Activated gamma-delta T cell treated with anti-CD3 and anti-CD28 coated beads, Interleukin-2, amount 50 U/mL, for 16 hours (primary cell): ENCODE results near the gene TMEM54.

Source experiments
- DNase-seq: peaks from one replicate; pipeline ENCODE4 v3.0.0-alpha.2; 2020; ENCODE audit warnings: low read depth

TMEM54 gene

GRCh38 chr1:32900956-32901822, at the start of gene TMEM54:
Gene TMEM54, minus strand, starts transcription at chr1:32901389. Its CDS starts 151 bp downstream, at chr1:32901238.
- no peak for DNase-seq

DNA sequence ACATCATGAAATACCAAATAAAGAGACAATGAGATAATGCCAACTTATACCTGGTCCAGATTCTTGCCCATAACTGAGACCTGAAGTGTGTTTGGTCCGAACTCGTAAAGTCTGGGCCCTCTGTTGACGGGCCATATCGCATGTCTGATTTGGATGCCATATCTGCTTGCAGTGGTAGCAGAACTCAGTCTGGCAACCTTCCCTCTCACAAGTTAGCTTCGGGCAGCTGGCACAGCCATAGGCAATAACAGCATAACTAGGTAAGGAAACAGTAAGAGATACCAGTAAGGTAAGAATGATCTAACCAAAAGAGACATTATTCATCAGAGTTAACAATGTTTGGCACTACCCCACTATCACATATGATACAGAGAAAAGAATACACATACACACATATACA, 48.3 kb upstream of the TMEM54 start:
- no peak for DNase-seq

DNA sequence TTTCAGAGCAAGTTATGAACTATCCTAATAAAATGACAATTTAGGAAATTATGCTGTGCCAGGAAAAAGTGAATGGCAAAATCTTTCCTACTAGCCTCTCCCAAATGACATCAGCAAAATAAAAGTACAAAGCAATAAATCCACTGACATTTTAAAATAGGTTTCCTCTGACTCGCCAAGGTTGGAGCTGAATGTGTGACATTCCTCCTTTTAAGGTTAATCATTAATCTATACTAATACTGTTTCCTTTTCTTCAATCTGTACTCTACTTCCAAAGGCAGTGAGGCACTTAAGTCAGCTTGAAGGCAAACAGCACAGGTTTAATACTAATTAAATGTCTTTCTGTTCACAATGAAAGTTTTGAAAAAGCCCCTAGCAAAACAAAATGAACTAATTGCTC, 47.7 kb upstream of the TMEM54 start:
- DNase-seq = no peak

GRCh38 chr1:32948390-32948722, 47.2 kb upstream of the TMEM54 start:
- no peak for DNase-seq

GRCh38 chr1:32947669-32948389, 46.6 kb upstream of the TMEM54 start:
- DNase-seq = no peak

DNA sequence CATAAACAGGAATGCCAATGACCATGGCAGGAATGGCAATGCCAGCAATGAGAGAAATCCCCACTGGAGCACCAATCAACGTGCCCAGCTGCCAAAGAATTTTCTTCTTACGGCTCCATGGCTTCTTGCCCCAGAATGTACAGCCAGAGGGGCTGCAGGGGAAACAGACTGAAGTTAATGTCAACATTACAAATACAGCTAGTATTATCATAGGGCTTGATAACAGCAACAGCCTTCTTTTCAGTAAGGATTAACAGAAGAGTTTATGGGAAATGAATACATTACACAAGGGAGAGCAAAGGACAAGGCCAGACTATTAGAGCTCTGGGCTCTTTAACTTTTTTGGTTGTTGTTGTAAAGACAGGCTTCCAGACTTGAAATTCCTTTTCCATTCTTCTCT, 45.2 kb upstream of the TMEM54 start:
- DNase-seq = no peak

DNA sequence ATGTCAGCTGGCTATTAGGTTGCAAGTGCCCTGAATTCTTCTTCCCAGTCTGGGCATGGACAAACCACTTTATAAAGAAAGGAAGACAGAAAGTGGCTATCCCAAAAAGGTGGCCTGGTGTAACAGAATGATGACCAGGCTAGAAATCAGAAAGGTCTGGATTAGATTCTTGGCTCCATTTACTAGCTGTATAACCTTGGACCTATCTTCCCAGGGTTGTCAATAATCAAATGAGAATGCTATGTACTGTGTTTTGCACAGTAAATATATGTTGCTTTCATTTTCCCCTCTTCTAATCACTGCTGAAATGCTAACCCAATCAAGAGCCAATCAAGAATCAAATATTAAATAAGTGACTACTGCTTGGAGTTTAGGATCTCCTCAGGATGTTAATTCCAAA, 43.0 kb upstream of the TMEM54 start:
- DNase-seq = no peak

DNA sequence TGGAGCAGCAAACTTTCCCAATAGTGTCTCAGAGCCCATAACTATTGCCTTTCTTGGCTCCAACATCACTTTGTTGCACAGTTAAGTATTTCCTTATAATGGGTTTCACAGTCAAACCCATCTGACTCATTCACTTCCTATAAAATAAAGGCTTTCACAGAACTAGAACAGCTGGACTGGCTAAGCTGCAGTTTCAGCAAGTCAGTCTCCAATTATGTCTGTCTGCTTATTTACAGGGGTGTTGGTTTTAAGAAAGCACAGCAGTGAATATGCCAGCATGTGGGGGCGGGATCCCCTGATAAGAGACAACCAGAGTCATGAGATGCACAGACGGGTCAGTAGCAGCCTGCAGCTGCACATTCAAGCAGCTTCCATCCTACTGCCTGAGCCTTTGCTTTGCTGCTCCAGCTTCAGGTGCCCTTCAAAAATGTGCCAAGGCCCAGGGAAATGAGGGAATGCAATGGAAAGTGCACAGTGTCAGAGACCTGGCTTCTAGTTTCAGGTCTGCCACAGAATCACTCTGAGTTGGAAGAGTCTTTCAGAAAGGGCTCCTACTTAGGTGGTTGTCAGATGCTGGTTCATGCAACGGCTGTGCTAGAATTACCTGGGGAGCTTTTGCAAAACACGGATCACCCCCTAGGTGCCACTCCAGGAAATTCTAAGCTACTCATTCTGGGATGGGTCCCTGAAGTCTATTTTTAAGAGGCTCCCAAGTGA, 38.6 kb upstream of the TMEM54 start:
- no peak for DNase-seq

DNA sequence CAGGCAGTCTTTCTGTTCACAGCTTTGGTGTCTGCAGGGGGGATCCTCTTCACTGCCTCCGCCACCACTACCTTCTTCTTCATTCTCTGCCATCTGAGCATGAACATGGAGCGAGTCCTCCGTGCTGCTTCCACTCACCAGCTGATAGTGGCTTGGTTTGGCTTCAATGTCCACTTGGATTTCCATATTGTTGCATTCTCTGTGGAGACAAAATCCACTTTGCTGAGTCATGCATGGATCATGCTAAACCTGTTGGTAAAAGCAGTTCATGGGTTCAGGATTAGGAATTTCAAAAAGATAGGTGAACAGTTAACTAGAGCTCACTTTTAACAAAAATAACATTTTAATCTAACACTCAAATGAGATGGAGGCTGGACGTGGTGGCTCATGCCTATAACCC, 35.9 kb upstream of the TMEM54 start:
- DNase-seq = no peak

GRCh38 chr1:32934535-32934934, 33.3 kb upstream of the TMEM54 start:
- DNase-seq = no peak

DNA sequence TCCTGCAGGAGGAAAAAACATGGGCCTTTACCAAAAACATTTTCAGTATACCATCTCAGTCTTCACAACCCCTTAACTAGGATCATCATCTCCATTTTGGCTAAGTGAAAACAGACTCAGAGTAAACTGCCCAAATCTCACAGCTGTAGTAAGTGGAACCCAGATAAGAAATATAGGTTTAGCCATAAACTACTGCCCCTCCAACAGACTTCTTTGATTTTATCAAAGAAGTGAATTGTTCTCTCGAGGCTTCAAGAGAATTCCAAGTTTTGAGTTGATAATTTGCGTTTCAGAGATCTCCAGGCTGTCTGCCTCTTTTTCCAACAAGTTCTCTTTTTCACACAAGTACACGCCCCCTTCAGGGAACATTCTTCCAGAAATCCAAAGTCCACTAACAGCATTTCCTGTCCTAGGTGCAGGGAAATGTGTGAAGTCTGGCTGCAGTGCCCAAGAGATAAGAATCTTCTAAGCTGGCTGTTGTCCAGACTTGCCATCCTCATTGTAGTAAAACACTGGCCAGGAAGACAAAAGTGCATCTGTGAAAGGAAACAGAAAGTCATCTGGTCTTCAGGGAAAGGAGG, 32.6 kb upstream of the TMEM54 start:
- DNase-seq = no peak

- no peak for DNase-seq
Observed at GRCh38 chr1:32931760-32932159, 30.6 kb upstream of the TMEM54 start.

- no peak for DNase-seq
Observed at GRCh38 chr1:32929366-32929765, 28.2 kb upstream of the TMEM54 start.

GRCh38 chr1:32928715-32929114, 27.5 kb upstream of the TMEM54 start:
- no peak for DNase-seq

DNA sequence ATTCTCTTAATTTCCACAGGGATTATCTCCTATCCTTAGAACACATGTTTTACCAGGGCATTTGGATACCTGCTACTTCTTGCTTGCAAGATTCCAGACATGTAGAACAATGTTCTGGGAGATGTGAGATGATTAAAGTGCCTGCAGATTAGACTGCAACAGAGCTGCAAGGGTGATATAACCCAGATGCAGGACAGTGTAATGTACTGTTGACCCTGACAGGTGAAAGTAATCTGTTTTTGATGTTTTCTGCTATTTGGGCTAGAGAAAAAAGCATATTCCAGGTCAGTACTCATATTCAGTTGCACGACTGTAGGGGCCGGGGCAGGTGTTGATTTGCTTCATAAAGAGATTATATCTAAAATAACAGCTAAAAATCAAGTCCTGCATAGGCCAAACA, 27.1 kb upstream of the TMEM54 start:
- DNase-seq = no peak

- no peak for DNase-seq
Observed at GRCh38 chr1:32927441-32927840, 26.3 kb upstream of the TMEM54 start.

- no peak for DNase-seq
Observed at GRCh38 chr1:32926562-32926961, 25.4 kb upstream of the TMEM54 start.

- DNase-seq = no peak
Observed at GRCh38 chr1:32925403-32926162, 24.4 kb upstream of the TMEM54 start.

DNA sequence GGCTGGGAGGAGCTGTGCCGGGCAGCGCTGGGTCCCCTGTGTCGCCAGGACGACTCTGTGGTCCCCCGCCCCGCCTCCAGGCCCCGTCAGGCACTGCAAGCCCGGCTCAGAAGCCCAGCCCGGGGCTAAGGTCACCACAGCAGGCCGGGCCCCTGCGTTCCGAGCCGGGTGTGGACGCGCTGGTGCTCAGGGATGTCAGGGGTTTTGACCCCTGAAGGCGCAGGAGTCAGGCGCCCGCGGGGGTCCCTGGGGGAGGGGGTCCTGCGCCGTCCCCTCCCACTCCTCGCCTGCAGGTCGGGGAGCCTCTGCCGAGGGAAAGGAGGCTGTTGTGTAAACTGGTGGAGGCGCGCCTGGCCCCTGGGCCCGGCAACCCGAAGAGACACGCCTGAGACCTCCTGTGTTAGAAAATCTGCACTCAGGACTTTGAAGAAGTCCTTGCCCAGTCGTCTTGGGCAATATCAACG, 23.7 kb upstream of the TMEM54 start:
- DNase-seq = no peak

DNA sequence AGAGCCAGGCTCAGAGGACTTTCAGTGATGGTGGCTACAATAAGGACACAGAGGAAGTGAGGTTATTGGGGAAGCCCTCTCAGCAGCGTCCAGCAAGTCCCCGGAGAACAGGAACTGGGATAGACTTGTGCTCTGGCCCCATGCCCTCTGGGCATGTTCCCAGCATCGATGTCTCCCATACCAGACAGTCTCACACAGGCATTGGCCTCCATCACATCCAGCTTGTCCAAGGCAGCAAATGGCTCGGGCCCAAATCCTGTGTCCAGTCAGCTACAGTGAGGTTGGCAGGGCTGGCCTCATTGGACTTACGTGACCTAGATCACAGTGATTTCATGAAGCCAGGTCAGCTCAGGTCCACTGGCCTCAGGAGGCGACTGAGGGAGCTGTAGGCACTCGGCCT, 19.6 kb upstream of the TMEM54 start:
- DNase-seq = no peak

- no peak for DNase-seq
Observed at GRCh38 chr1:32919811-32920733, 18.9 kb upstream of the TMEM54 start.
